ENCODE measurements around the gene RPS6KA2.

The RPS6KA2 gene

DNA sequence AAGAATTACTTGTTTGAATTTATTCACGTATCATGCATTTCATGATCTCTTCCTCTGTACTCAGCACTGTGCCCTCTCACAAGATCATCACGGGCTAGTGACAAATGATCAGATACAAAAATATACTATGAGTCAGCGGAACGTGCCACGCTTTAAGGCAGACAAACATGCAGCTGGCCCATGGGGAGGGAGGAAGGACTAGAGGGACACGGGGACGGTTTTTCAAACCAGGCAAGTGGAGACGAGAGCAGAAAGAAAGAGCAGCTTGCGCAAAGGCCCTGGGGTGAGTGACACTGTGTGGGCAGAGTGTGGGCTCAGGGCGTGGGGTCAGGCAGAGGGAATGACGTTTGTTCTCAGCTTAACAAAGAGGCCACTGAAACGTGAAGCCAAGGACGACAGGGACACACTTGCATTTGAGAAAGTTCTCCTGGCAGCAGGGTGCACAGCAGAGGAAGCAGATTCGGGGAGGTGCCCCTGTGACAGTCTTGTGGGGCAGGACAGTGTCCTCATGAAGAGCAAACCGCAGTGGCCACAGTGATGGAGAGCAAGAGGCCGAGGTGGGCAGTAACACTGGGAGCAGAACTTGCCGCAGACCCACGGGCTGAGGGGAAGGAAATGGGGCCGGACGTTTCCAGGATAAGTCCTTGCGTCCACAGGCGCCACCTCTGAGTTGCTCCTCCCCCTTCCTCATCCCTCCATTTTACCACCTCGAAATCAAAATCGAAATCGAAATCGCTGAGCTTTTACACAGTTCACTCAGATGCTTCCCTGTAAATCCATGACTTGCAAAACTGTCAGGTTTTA, 6.9 kb upstream of the RPS6KA2 start:
- peak; percentile 90 to 93 (median 93) for DNase-seq

DNA sequence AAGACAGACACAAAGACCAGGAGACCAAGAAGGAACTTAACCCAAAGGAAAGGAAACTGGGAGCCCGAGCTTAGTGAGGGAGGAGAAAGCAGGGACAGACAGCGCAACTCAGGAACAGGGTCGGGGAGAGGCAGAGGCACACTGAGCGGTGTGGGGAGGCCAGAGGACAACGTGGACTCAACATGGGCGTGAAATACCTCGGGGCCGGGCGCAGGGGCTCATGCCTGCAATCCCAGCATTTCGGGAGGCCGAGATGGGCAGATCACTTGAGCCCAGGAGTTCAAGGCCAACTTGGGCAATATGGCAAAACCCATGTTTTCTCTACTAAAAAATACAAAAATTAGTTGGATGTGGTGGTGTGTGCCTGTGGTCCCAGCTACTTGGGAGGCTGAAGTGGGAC, 5.7 kb upstream of the RPS6KA2 start:
- DNase-seq: no peak

GRCh38 chr6:166630462-166630861, 3.4 kb upstream of the RPS6KA2 start:
- DNase-seq: no peak

- DNase-seq: peak in 2 of 3 donors; percentile 39 to 44
These were observed 2.6 kb upstream of the RPS6KA2 start for GRCh38 chr6:166629628-166630027.

GRCh38 chr6:166627875-166628801, 1.1 kb upstream of the RPS6KA2 start:
- peak in 2 of 3 donors; percentile 49 to 69 for DNase-seq

DNA sequence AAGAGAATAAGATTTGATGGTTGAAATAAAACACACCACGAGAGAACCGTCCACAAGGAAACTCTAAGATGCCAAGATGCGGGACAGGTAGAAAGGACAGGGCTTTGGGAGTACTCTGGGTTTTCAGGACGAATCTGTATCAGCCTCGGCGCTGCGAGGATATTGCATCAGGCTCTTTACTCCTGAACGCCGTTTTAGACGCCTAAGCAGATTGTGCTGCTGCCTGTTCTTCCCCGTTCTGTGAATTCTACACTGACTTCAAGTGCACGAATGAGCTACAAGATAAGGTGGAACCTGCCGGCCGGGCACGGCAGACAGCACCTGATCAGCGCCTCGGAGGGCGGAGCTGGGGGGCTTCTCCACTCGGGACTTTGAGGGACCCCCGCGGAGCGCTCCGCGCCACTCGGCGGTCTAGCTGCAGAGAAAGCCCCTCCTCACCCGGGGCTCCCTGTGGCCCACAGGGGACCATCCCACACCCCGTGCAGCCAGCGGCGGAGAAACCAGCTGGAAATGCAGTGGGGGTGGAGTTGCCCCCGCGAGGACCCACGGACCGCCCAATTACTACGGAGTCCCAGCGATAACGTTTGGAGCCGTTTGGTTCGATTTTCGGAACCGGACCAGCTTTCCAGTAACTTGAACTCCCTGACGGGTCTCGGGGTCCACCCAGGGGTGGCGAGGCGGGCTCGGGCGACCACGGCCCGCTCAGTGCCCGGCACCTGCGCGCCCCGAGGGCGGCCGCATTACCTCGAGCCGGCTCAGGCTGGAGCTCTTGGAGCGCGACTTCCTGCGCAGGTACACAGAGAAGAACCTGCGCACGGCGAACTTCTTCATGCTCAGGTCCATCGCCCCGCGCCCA, 646 bp downstream of the RPS6KA2 start:
- peak; percentile 50 to 55 (median 52) for DNase-seq

DNA sequence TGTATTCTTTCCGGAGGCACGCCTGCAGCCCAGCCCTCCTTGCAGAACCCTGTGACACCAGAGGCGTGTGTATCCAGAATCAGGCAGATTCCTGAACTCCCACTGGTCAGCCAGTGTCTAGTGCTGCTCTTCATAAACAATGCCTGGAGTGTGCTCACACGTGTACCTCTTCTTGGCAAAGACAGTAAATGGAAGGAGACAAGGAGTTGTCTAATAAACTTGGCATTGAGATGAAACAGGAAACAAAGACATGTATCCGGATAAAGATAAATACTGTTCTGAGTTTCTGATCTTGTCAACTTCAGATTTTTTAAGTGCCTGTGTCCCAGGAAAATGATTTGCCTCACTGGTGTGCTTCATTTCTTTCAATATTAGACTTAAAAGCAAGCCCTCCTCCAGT, 1.7 kb downstream of the RPS6KA2 start:
- DNase-seq: no peak

GRCh38 chr6:166624275-166624674, 2.8 kb downstream of the RPS6KA2 start:
- DNase-seq: peak; percentile 69 to 71 (median 70)

- no peak for DNase-seq
These were observed 3.7 kb downstream of the RPS6KA2 start for GRCh38 chr6:166623318-166623717.

DNA sequence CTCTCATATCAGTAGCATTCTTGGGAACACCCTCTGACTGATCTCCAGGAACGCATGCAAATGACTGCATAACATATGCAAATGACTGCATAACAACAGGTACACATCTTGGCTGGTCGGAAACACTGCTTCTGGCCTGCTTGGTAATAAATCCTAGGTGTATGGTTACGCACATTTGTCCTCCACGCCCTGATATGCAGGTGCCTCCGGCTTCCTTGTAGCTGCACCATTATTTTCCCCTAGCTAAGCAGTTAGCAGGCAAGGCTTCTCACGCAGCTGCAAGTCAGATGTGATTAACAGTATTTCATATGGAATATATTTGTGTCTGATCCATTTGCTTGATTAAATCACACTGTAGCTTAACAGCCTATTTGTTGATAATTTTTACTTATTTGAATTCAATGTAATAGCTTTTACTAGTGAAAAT, 5.9 kb downstream of the RPS6KA2 start:
- no peak for DNase-seq

GRCh38 chr6:166620478-166621113, 6.5 kb downstream of the RPS6KA2 start:
- DNase-seq: no peak

GRCh38 chr6:166619912-166620311, 7.1 kb downstream of the RPS6KA2 start:
- no peak for DNase-seq

DNA sequence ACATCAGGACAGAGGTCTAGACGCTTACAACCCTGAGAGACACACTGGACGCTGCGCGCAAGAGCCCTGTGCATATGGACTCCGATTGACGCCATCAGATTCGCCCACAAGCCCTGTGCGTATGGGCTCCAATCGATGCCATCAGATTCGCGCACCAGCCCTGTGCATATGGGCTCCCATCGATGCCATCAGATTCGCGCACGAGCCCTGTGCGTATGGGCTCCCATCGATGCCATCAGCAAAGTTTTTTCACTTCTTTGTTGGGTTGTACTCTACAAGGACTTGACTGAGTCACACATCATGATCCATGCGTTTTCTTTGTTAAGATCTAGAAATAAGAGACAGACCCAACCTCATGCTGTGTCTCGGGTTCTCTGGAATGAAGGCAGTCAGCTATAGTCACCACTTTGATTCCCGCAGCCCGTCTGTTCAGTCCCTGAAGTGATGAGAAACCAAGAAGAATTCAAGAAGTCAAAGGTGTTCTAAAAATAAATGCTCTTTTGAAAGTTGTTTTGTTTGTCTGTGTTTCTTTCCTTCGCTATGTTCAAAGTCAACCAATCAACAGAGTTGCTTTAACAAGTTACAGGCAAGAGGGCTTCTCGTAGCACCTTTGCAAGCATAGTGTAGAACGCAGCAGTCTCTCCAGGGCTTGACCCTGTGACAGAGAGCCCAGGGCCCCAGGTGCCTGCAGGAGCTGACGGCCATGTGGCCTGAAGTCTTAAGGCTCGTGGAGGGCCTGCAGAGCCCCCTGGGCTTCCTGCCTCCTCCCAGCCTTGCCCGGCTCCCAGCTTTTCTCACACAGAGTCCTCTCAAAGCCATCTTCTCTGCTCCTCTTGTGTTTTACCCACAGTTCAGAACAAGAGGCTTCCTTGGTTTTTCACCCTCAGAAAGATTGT, 7.9 kb downstream of the RPS6KA2 start:
- DNase-seq: no peak

DNA sequence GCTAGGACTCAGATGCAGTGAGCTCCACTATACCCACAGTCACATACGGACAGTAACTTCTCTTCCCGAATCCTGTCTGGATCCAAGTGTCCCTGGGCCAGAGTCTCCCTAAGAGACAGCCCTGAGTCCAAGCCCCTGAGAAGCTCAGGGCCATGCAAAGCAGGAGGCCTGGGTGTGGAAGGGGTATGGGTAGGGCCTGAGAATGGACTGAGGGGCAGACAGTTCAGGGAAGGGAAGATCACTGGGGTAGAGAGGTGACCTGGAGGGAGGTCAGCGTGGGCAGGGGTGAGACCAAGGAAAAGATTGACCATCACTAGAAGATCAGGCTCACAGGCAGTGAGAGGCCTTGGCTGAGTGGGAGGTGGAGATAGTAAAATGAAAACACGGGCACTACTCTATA, 8.8 kb downstream of the RPS6KA2 start:
- DNase-seq: no peak

- no peak for DNase-seq
These were observed 9.7 kb downstream of the RPS6KA2 start for GRCh38 chr6:166617359-166617758.

DNA sequence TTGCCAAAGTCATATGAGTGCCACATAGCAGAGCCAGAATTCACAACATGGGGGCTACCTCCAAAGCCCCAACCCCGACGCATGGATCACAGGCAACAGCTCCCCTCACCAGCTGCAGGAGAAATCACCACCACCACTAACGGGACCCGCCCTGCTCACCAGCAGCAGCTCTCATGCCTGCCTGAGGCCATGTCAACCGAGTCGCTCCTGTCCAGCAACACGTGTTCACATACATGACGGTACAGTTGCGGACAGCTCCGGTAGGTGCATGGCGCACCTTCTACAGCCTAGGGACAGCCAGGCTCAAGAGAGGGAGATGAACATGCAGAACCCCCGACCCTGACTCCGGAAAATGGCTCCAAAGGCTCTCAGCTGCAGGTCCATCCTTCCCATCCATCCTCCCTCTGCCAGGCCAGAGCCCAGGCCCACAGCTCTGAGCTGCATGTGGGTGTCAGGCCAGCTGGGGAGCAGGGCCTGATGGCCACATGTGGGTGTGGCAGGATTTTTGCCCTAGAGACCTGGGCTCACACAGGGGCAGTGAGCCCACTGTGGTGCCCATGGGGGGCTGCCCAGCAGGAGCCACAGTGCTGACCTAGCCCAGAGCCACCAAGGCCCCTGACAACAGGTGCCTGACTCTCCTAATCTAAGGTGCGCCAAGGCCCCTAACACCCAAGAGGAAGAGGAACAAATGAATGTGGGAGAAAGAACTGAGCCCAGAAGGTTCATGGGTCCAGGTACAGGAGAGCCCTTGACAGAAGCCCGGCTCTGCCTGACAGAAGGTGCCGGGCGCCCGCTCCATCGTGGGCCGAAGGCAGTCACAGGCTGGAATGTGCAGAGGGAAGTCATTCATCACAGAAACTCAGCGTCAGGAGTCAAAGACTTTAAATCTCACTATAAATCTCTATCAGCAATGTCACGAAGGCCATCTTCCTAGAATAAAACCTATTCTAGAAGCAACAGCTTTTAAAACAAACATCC, 10.5 kb downstream of the RPS6KA2 start:
- no peak for DNase-seq

DNA sequence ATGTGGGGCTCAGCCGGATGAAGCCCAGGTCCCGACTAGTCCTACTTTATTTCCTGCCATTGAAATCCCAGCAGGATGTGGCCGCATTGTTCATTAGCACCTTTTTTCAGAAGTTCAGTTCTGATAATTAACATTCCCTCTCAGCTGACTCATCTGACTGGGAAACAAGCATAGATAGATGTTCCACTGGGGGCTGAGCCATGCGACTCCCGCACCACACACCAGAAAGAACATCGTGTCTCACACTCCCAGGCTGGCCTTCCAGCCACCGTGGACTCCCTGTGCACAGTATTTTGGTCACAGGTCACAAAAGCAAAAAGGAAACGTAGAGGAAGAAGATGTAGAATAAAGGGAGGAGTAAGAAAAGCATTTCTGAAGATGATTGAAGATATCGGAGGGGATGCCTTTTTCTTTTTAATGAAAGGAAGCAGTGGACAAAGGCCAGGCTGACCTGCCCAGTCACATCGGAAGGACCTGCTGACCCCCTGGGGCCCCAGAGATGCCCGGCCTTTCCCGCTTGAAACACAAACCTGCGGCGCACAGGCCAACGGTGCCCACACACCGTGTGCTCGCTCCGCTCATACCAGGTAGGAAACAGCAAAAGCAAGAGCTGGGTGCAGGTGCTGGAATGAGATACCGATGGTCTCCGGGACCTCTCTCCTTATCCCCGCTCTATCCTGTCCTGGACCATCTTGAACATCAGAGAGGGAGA, 11.8 kb downstream of the RPS6KA2 start:
- no peak for DNase-seq

DNA sequence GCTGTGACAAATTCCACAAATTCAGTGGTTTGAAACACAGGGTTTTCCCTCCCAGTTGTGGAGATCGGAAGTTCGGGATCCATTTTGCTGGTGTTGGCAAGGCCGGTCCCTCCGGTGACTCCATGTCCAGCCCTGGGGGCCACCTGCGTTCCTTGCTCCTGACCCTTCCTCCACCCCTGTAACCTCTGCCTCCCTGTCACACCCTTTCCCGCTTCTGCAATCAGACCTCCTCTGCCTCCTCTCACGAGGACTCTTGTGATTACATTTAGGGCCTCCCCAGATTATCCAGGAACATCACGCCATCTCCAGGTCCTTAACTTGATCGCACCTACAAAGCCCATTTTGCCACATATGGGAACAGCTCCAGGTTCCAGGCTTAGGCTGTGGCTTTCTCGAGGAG, 12.5 kb downstream of the RPS6KA2 start:
- no peak for DNase-seq

DNA sequence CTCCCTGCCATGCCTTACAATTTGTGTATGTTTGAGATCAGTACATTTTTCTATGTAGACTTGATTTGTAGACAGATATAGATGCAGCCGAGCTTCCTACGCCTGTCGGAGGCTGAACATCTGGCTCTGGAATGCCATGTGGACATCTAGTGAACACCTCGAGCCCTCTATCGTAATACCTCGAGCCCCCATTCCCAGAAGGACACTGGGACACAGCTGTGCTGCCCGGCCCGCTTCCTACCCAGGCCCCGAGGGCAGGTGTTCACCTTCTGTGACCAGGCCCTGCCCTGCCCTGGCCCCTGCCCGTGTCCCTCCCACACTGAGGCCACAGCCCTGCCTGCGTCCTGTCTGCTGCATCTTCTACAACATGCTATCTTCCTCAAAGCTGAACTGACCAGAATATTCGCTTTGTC, 12.9 kb downstream of the RPS6KA2 start:
- no peak for DNase-seq
